H1 (cell line): ENCODE results near the gene KATNIP. TPM values are rescaled to one million over a fixed set of nuclear protein-coding genes. Genes with fewer than 3 reads are reported as not detected.

ENCODE experiments used
- CTCF ChIA-PET: fragments of 300-600 bp; sonication (Branson Sonifier 250); formaldehyde crosslinking; loops from one replicate; lab custom pipeline; 2021; ENCODE audit not compliant: partially characterized antibody; lab: Charles Lee
- POLR2A ChIA-PET: fragments of 300-600 bp; sonication (Branson Sonifier 250); formaldehyde crosslinking; loops from one replicate; lab custom pipeline; 2021; ENCODE audit warnings: inconsistent platforms; ENCODE audit not compliant: partially characterized antibody; lab: Charles Lee
- DNase-seq, 2 experiments: peaks; one replicate each; pipeline versions ENCODE4 v3.0.0 to v3.0.0-alpha.2; 2010 to 2022; ENCODE audit warnings: low spot score in 2 of 2, low read depth in 1 of 2, mixed read lengths in 1 of 2
- FAIRE-seq: peaks from 2 replicates; lab custom pipeline; 2011; peaks lifted over from hg19 to GRCh38; lab: Jason Lieb, UNC
- H2AFZ ChIP-seq: 2 replicates; pipeline ENCODE4 v1.8.1; 2012; ENCODE audit warnings: low read length, inconsistent platforms
- H2AK5ac ChIP-seq: 2 replicates; pipeline ENCODE4 v1.6.1; 2013; ENCODE audit warnings: low read depth, low read length
- H2BK120ac ChIP-seq: replicated peaks from 2 replicates; pipeline ENCODE3; 2013; ENCODE audit warnings: low read depth, low read length, inconsistent platforms
- H2BK12ac ChIP-seq: 2 replicates; pipeline ENCODE4 v1.6.1; 2013; ENCODE audit warnings: low read depth, low read length
- H2BK15ac ChIP-seq: 2 replicates; pipeline ENCODE4 v1.6.1; 2013; ENCODE audit warnings: low read length
- H2BK20ac ChIP-seq: 2 replicates; pipeline ENCODE4 v1.6.1; 2013; ENCODE audit warnings: low read length
- H2BK5ac ChIP-seq: 2 replicates; pipeline ENCODE4 v1.6.1; 2013; ENCODE audit warnings: low read depth, low read length
- H3K14ac ChIP-seq: 2 replicates; pipeline ENCODE4 v1.6.1; 2013; ENCODE audit warnings: inconsistent platforms; ENCODE audit not compliant: insufficient read length
- H3K18ac ChIP-seq: 2 replicates; pipeline ENCODE4 v1.6.1; 2013; ENCODE audit warnings: low read length; ENCODE audit errors: extremely low read depth
- H3K23ac ChIP-seq: 2 replicates; pipeline ENCODE4 v1.6.1; 2013; ENCODE audit warnings: inconsistent platforms; ENCODE audit not compliant: insufficient read length
- H3K23me2 ChIP-seq: 2 replicates; pipeline ENCODE4 v1.6.1; 2013; ENCODE audit warnings: low read depth, low read length
- H3K27ac ChIP-seq: 2 replicates; pipeline ENCODE4 v1.6.1; 2011; ENCODE audit warnings: low read depth, low read length, inconsistent platforms
- H3K27me3 ChIP-seq, 4 experiments: replicated peaks in 1 of 4; 1 replicate in 1 of 4; 2 replicates in 3 of 4; pipeline versions ENCODE4 v1.6.1 to v1.8.1; 2011 to 2013; ENCODE audit warnings: low read length in 3 of 4, mild to moderate bottlenecking in 3 of 4, inconsistent platforms in 2 of 4, mixed read lengths in 2 of 4, moderate library complexity in 1 of 4; ENCODE audit not compliant: control insufficient read depth in 3 of 4, insufficient read depth in 3 of 4; ENCODE audit errors: extremely low read depth in 1 of 4
- H3K36me3 ChIP-seq, 4 experiments: 2 replicates each; pipeline versions ENCODE4 v1.6.1 to v1.8.1; 2011 to 2013; ENCODE audit warnings: mild to moderate bottlenecking in 4 of 4, low read length in 3 of 4, moderate library complexity in 2 of 4, control low read depth in 1 of 4, inconsistent platforms in 1 of 4; ENCODE audit not compliant: insufficient read depth in 4 of 4, control insufficient read depth in 2 of 4
- H3K4ac ChIP-seq: replicated peaks from 2 replicates; pipeline ENCODE3; 2013; ENCODE audit warnings: low read length, low read depth, mixed read lengths, inconsistent platforms; ENCODE audit not compliant: insufficient read length
- H3K4me1 ChIP-seq, 4 experiments: replicated peaks in 1 of 4; 1 replicate in 1 of 4; 2 replicates in 3 of 4; pipeline versions ENCODE4 v1.6.1 to v1.8.1; 2011 to 2013; ENCODE audit warnings: low read length in 3 of 4, inconsistent platforms in 2 of 4, mixed read lengths in 1 of 4; ENCODE audit not compliant: insufficient read depth in 4 of 4, control insufficient read depth in 3 of 4
- H3K4me2 ChIP-seq, 2 experiments: 2 replicates each; pipeline versions ENCODE4 v1.6.1 to v1.8.1; 2011 to 2013; ENCODE audit warnings: low read depth in 2 of 2, low read length in 2 of 2, control low read depth in 1 of 2, inconsistent platforms in 1 of 2, mild to moderate bottlenecking in 1 of 2; ENCODE audit not compliant: insufficient read depth in 1 of 2
- H3K4me3 ChIP-seq, 4 experiments: fragments of 200-600, 300-600 bp in 1 of 4; sonication (generic), shearing (Covaris generic), sonication (Bioruptor Twin) in 1 of 4; 2 replicates each; pipeline versions ENCODE4 v1.5.1 to v1.8.1; 2011 to 2016; ENCODE audit warnings: low read length in 4 of 4, low read depth in 3 of 4, control low read depth in 2 of 4, inconsistent platforms in 2 of 4, mild to moderate bottlenecking in 2 of 4, mixed read lengths in 1 of 4, moderate library complexity in 1 of 4; ENCODE audit not compliant: insufficient read depth in 2 of 4; ENCODE audit errors: extremely low read depth in 1 of 4
- H3K56ac ChIP-seq: replicated peaks from 2 replicates; pipeline ENCODE3; 2013; ENCODE audit warnings: low read depth, mild to moderate bottlenecking, mixed read lengths, low read length, inconsistent platforms; ENCODE audit not compliant: insufficient read length
- H3K79me1 ChIP-seq: 2 replicates; pipeline ENCODE4 v1.6.1; 2013; ENCODE audit warnings: low read depth, low read length, control low read depth
- H3K79me2 ChIP-seq, 2 experiments: 2 replicates each; pipeline versions ENCODE4 v1.6.1 to v1.8.1; 2012 to 2013; ENCODE audit warnings: low read length in 2 of 2, mild to moderate bottlenecking in 2 of 2, inconsistent platforms in 1 of 2; ENCODE audit not compliant: insufficient read depth in 2 of 2, control insufficient read depth in 1 of 2
- H3K9ac ChIP-seq, 4 experiments: replicated peaks in 1 of 4; 1 replicate in 1 of 4; 2 replicates in 3 of 4; pipeline versions ENCODE4 v1.6.1 to v1.8.1; 2011 to 2013; ENCODE audit warnings: low read depth in 3 of 4, low read length in 3 of 4, control low read depth in 2 of 4, mild to moderate bottlenecking in 2 of 4, moderate library complexity in 2 of 4, inconsistent platforms in 1 of 4; ENCODE audit errors: extremely low read depth in 1 of 4
- H3K9me3 ChIP-seq, 2 experiments: 2 replicates each; pipeline versions ENCODE4 v1.6.1 to v1.8.1; 2012 to 2013; ENCODE audit warnings: mild to moderate bottlenecking in 2 of 2, moderate library complexity in 2 of 2, control low read depth in 1 of 2, inconsistent platforms in 1 of 2, low read depth in 1 of 2, low read length in 1 of 2, mixed read lengths in 1 of 2; ENCODE audit not compliant: insufficient read depth in 2 of 2
- H4K20me1 ChIP-seq, 2 experiments: replicated peaks in 1 of 2; 2 replicates each; pipeline versions ENCODE3 to v1.8.1; 2011 to 2013; ENCODE audit warnings: inconsistent platforms in 2 of 2, low read length in 2 of 2, mild to moderate bottlenecking in 1 of 2; ENCODE audit not compliant: insufficient read depth in 2 of 2, control insufficient read depth in 1 of 2
- H4K5ac ChIP-seq: 2 replicates; pipeline ENCODE4 v1.6.1; 2013; ENCODE audit warnings: low read length, low read depth, mixed read lengths, inconsistent platforms; ENCODE audit not compliant: insufficient read length
- H4K8ac ChIP-seq: 2 replicates; pipeline ENCODE4 v1.8.0; 2013; ENCODE audit warnings: mild to moderate bottlenecking, moderate library complexity, low read length, inconsistent platforms; ENCODE audit not compliant: insufficient read depth; ENCODE audit errors: extremely low read depth
- H4K91ac ChIP-seq: replicated peaks from 2 replicates; pipeline ENCODE3; 2013; ENCODE audit warnings: low read length, mixed read lengths, inconsistent platforms; ENCODE audit not compliant: insufficient read length
- ATF3 ChIP-seq: IDR thresholded peaks from 2 replicates; pipeline ENCODE4 v1.6.1; 2011; ENCODE audit warnings: low read depth, mild to moderate bottlenecking, low read length; ENCODE audit not compliant: insufficient read depth
- BCL11A ChIP-seq, 2 experiments: IDR thresholded peaks; one replicate each; pipeline ENCODE4 v1.6.1; 2011; ENCODE audit warnings: low read depth in 2 of 2, low read length in 2 of 2, mild to moderate bottlenecking in 2 of 2
- BRCA1 ChIP-seq: IDR thresholded peaks from 2 replicates; pipeline ENCODE4 v1.6.1; 2012; ENCODE audit warnings: low read depth, low read length, improper control_type of control experiment
- CEBPB ChIP-seq: IDR thresholded peaks from 2 replicates; pipeline ENCODE4 v1.6.1; 2012; ENCODE audit warnings: low read depth, low read length
- CTCF ChIP-seq, 3 experiments: IDR thresholded peaks; 1 replicate in 2 of 3; 2 replicates in 1 of 3; pipeline versions ENCODE4 v1.5.1 to v1.6.1; 2011; ENCODE audit warnings: low read length in 3 of 3, mild to moderate bottlenecking in 3 of 3, inconsistent platforms in 2 of 3, low read depth in 1 of 3, moderate library complexity in 1 of 3; ENCODE audit not compliant: insufficient read depth in 1 of 3; ENCODE audit errors: control extremely low read depth in 1 of 3
- EP300 ChIP-seq, 2 experiments: IDR thresholded peaks; 1 replicate in 1 of 2; 2 replicates in 1 of 2; pipeline ENCODE4 v1.6.1; 2011 to 2012; ENCODE audit warnings: low read depth in 2 of 2, low read length in 2 of 2, mild to moderate bottlenecking in 2 of 2, borderline replicate concordance in 1 of 2, inconsistent platforms in 1 of 2, moderate library complexity in 1 of 2
- KDM5A ChIP-seq: fragments of 200-600 bp; IDR thresholded peaks from 2 replicates; pipeline ENCODE4 v1.7.1; 2012; ENCODE audit warnings: mild to moderate bottlenecking, low read length, inconsistent platforms, mixed read lengths
- NRF1 ChIP-seq: IDR thresholded peaks from 2 replicates; pipeline ENCODE4 v1.6.1; 2011; ENCODE audit warnings: mild to moderate bottlenecking, low read depth, low read length, improper control_type of control experiment
- RFX5 ChIP-seq: IDR thresholded peaks from 2 replicates; pipeline ENCODE4 v1.6.1; 2011; ENCODE audit warnings: low read depth, low read length, improper control_type of control experiment, borderline replicate concordance
- SUZ12 ChIP-seq: fragments of 200-600 bp; sonication (generic); IDR thresholded peaks from 2 replicates; pipeline ENCODE4 v1.6.1; 2012; ENCODE audit warnings: mild to moderate bottlenecking, inconsistent platforms, low read length, moderate library complexity, mixed read lengths
- YY1 ChIP-seq: IDR thresholded peaks from 2 replicates; pipeline ENCODE4 v1.6.1; 2011; ENCODE audit warnings: low read depth, mild to moderate bottlenecking, low read length
- WGBS, 2 experiments: shearing (Covaris generic) in 1 of 2; methylation state at CpG; one replicate each; pipeline versions ENCODE4 v1.1.6 to v1.1.7; 2013 to 2015; ENCODE audit warnings: low lambda C conversion rate in 2 of 2, mixed read lengths in 2 of 2, inconsistent platforms in 1 of 2, low coverage in 1 of 2, missing lambda C conversion rate in 1 of 2; ENCODE audit not compliant: insufficient replicate concordance in 2 of 2, insufficient coverage in 1 of 2, insufficient read length in 1 of 2; ENCODE audit errors: extremely low coverage in 1 of 2, missing lambda C conversion rate in 1 of 2; 5-methylcytosine and 5-hydroxymethylcytosine counted together
- polyA plus RNA-seq, 7 experiments: library from polyadenylated mRNA; depleted of rRNA in 3 of 7; stranded (reverse) in 5 of 7; unstranded in 2 of 7; fragments of >200 nt in 5 of 7; fragments of 200-250 nt in 2 of 7; gene quantifications; 1 replicate in 5 of 7; 2 replicates in 1 of 7; 4 replicates in 1 of 7; pipeline versions ENCODE4 v1.2.1 to v1.2.3, GENCODE V29; 2011 to 2013; ENCODE audit warnings: missing spikeins in 2 of 7, mixed read lengths in 2 of 7
- total RNA-seq: library from RNA; stranded (reverse); fragmentation: NEBNext Ultra II Directional; extraction: Animal tissue kit (Norgen Biotek cat#: 25700); gene quantifications from 2 replicates; pipeline ENCODE4 v1.2.1, GENCODE V29; 2021

Gene KATNIP
- total and polyA plus RNA-seq, 2 of the 8 experiments (the other 6 are each of a cell fraction or from before 2014, with no cell fraction given) = 7.9 to 20.0 TPM

GRCh38 chr16:27508476-27508875 is 41.5 kb upstream of the KATNIP start:
- Histone ChIP-seq H2BK15ac (no peak overlapping the region), H4K5ac (no peak overlapping the region), H3K36me3 (peaks cover 43 to 68% (median 59%) of the 10 kb centered on the region in 4 experiments), H2BK12ac (no peak overlapping the region), H3K23ac (no peak overlapping the region), H3K9me3 (no peaks in the 10 kb centered on the region), H3K56ac (no peak overlapping the region), H4K8ac (no peak overlapping the region), H3K23me2 (no peaks in the 10 kb centered on the region), H3K27me3 (no peaks in the 10 kb centered on the region), H4K91ac (no peak overlapping the region), H3K27ac (no peak overlapping the region), H3K14ac (no peak overlapping the region), H2BK120ac (no peak overlapping the region), H3K4me3 (no peak overlapping the region), H2AK5ac (no peak overlapping the region), H3K79me1 (0 out of 2 replicates have a peak, but pooled peaks cover 2% of the 10 kb centered on the region), H3K4me1 (no peaks in the 10 kb centered on the region), H2BK5ac (no peak overlapping the region), H3K79me2 (no peaks in the 10 kb centered on the region), H4K20me1 (peaks cover 0 to 8% of the 10 kb centered on the region in 2 experiments), H2BK20ac (no peak overlapping the region), H2AFZ (no peak overlapping the region), H3K4me2 (no peak overlapping the region), H3K18ac (no peak overlapping the region), H3K9ac (no peak overlapping the region), H3K4ac (no peak overlapping the region)
- ChIA-PET CTCF (no interaction called here), POLR2A (interaction anchor here (1.8 kb wide), 1 partner anchor 11 kb away, joined by 4 read pairs; no protein-coding TSS in a partner anchor)
- 90% methylated on average over 9 of the region's 9 CpGs; no CpG with 5 or more reads in 1 of the 2 experiments for WGBS, 2 experiments
- no peak for DNase-seq
- FAIRE-seq = no peak
- no peak for TF ChIP-seq CEBPB
- no peak for TF ChIP-seq BCL11A (IDR thresholded peaks at IDR 0.05; ENCODE audit: low read depth in 2 of 2, low read length in 2 of 2)
- TF ChIP-seq BRCA1 = no peak
- no peak for TF ChIP-seq CTCF (IDR thresholded peaks at IDR 0.05; ENCODE audit: control extremely low read depth in 1 of 3, insufficient read depth in 1 of 3, low read depth in 1 of 3, low read length in 3 of 3)
- no peak for TF ChIP-seq RFX5
- TF ChIP-seq YY1 = no peak
- TF ChIP-seq ATF3 = no peak
- no peak for TF ChIP-seq KDM5A
- no peak for TF ChIP-seq SUZ12
- no peak for TF ChIP-seq NRF1
- TF ChIP-seq EP300 (IDR thresholded peaks at IDR 0.05; ENCODE audit: borderline replicate concordance in 1 of 2, low read depth in 2 of 2, low read length in 2 of 2) = no peak
